ENCODE measurements around the gene GNAS-AS1. TPM values are rescaled to one million over a fixed set of nuclear protein-coding genes. Genes with fewer than 3 reads are reported as not detected.

GNAS-AS1 gene
- total RNA-seq (2022) (0.59 TPM in 1 of 2 replicates, not detected in the other), Bru-seq, nascent RNA (percentile 30 among the genes with signal in this experiment), BruChase-seq, experiment 1, labeled RNA remaining after a 6-hour chase (percentile 31 among the genes with signal in this experiment), BruChase-seq, experiment 2, labeled RNA remaining after a 2-hour chase (percentile 30 among the genes with signal in this experiment)
- long read RNA-seq, result 0 reads

DNA sequence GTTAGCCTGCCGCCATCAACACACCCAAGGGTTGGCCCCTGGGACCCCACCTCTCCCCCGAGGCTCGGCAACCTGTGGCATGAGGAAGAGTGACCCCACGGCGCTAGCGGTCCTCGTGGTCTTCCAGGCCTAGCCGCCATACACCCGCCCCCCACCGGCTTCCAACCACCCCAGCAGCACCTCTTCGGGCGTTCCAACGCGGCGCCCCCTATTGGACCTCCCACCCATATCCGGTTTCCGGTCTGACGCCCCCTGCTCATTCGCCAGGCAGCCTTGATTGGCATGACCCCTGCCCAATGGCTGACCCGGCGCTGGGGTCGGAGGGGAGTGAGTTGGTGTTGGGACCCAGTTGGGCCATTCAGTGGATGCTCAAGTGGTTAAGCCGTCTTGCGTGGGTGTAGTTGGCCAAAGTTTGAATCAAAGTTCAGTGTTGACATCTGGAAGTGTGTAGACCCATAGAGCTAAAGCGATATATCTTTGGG lies at the start of gene GNAS-AS1:
GNAS-AS1 (minus strand) TSS at position 210 of the 482 bp plus-strand sequence.
- TF ChIP-seq, protein P1, sequence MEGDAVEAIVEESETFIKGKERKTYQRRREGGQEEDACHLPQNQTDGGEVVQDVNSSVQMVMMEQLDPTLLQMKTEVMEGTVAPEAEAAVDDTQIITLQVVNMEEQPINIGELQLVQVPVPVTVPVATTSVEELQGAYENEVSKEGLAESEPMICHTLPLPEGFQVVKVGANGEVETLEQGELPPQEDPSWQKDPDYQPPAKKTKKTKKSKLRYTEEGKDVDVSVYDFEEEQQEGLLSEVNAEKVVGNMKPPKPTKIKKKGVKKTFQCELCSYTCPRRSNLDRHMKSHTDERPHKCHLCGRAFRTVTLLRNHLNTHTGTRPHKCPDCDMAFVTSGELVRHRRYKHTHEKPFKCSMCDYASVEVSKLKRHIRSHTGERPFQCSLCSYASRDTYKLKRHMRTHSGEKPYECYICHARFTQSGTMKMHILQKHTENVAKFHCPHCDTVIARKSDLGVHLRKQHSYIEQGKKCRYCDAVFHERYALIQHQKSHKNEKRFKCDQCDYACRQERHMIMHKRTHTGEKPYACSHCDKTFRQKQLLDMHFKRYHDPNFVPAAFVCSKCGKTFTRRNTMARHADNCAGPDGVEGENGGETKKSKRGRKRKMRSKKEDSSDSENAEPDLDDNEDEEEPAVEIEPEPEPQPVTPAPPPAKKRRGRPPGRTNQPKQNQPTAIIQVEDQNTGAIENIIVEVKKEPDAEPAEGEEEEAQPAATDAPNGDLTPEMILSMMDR (IDR thresholded peaks at IDR 0.05; ENCODE audit: unreplicated experiment), result no peak
- H3K27ac Mint-ChIP-seq (ENCODE audit: unreplicated experiment), result no peak within 1 kb of the TSS
- H3K36me3 Mint-ChIP-seq (ENCODE audit: insufficient read depth, unreplicated experiment), result peaks cover 12% of the 10 kb centered on the region
- no peak within 1 kb of the TSS for H3K4me3 Mint-ChIP-seq (ENCODE audit: low read depth, unreplicated experiment)
- BruUV-seq (replicated peaks), result no TSS peak
- CTCF ChIA-PET, result no interaction called here
- peaks cover 80% of the 10 kb centered on the region for H3K27me3 Mint-ChIP-seq (ENCODE audit: unreplicated experiment)
- peaks cover 7% of the 10 kb centered on the region for H3K4me1 Mint-ChIP-seq (ENCODE audit: low read depth, unreplicated experiment)
- H3K9me3 Mint-ChIP-seq (ENCODE audit: low read depth, unreplicated experiment), result no peaks in the 10 kb centered on the region
- intact Hi-C loops (cut with micrococcal nuclease; ENCODE audit: unreplicated experiment), result no loop called here
- no peak for DNase-seq

DNA sequence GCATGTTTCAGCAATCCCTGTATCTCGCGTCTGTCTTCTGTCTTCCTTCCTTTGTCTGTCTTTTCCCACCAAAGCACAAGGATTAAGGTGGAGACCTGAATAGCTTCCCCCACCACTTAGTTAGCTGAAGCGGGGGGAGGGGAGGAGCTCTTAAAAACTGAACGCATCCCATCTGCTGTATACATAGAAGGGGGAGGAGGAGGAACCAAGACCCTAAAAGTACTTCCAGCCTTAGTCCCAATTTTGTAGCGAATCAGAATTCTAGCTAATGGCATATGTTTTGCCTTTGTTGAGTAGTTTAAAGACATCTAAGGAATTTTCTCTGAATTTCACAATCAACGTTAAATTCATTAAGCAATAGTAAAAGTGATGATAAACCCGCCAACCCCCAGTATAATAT lies 49.7 kb upstream of the GNAS-AS1 start:
- intact Hi-C loops (cut with micrococcal nuclease; ENCODE audit: unreplicated experiment), result no loop called here
- BruUV-seq (replicated peaks), result no TSS peak
- no peaks in the 10 kb centered on the region for H3K9me3 Mint-ChIP-seq (ENCODE audit: low read depth, unreplicated experiment)
- no peaks in the 10 kb centered on the region for H3K27me3 Mint-ChIP-seq (ENCODE audit: unreplicated experiment)
- H3K27ac Mint-ChIP-seq (ENCODE audit: unreplicated experiment), result no peak overlapping the region
- no peak for DNase-seq
- peaks cover 39% of the 10 kb centered on the region for H3K4me1 Mint-ChIP-seq (ENCODE audit: low read depth, unreplicated experiment)
- CTCF ChIA-PET, result no interaction called here
- TF ChIP-seq, protein P1 (IDR thresholded peaks at IDR 0.05; ENCODE audit: unreplicated experiment), result no peak
- peaks cover 77% of the 10 kb centered on the region for H3K36me3 Mint-ChIP-seq (ENCODE audit: insufficient read depth, unreplicated experiment)
- no peak overlapping the region for H3K4me3 Mint-ChIP-seq (ENCODE audit: low read depth, unreplicated experiment)

DNA sequence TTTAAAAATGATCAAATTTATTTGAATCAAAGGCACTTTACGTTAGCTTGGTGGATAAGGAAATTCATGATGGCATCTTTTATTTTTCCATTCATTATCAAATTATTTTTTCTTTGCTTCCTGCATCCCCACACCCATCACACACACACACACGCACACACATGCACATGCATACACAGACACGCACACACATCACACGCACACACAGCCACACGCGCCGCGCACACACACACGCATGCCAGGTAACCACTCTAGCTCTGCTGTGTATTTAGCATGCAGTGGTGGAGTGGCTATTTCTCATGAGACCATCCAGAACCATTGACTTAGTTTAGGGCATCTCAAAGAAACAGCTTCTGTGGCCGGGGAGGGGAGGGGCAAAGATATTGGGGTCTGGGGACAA lies 48.8 kb upstream of the GNAS-AS1 start:
- Mint-ChIP-seq H3K27ac (ENCODE audit: unreplicated experiment) (no peak overlapping the region), H3K9me3 (ENCODE audit: low read depth, unreplicated experiment) (no peaks in the 10 kb centered on the region), H3K36me3 (ENCODE audit: insufficient read depth, unreplicated experiment) (peaks cover 77% of the 10 kb centered on the region), H3K27me3 (ENCODE audit: unreplicated experiment) (no peaks in the 10 kb centered on the region), H3K4me3 (ENCODE audit: low read depth, unreplicated experiment) (no peak overlapping the region), H3K4me1 (ENCODE audit: low read depth, unreplicated experiment) (peaks cover 48% of the 10 kb centered on the region)
- intact Hi-C loops (cut with micrococcal nuclease; ENCODE audit: unreplicated experiment), result no loop called here
- BruUV-seq (replicated peaks), result no TSS peak
- TF ChIP-seq, protein P1 (IDR thresholded peaks at IDR 0.05; ENCODE audit: unreplicated experiment), result no peak
- CTCF ChIA-PET, result no interaction called here
- no peak for DNase-seq

DNA sequence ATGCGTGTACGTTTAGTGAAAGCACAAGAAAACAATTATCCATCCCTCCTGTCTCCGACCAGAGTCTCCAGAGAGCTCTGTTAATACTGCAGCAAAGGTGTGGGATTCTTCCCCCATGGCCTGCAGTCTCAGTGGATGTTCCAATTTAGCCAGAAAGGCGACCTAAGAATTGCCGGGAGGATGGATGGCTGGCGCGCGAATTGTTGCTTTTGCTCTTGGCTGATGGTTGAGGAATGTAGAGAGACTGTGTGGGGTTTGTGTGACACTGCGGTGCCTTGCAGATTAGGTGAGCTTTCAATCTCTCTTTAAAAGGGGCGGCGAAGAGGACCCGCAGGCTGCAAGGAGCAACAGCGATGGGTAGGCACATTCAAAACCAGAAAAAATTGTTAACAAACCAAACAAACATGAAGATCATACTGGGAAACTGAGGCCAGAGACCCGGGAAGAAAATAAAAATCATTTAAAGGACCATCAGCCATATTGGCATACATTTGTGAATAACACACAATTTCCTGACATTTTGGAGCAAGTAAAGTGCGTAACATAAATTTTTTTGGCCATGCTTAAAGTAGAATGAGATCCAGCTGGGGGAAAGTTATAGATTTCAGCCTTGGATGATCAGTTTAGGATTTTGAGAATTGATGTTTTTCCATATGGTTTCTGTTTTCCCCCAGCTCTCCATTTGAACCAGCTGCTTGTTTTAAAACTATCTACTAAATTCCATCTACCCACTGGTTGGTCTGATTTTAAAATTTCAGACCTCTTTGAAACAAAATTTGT lies 48.1 kb upstream of the GNAS-AS1 start:
- peaks cover 55% of the 10 kb centered on the region for H3K4me1 Mint-ChIP-seq (ENCODE audit: low read depth, unreplicated experiment)
- H3K27me3 Mint-ChIP-seq (ENCODE audit: unreplicated experiment), result no peaks in the 10 kb centered on the region
- peaks cover 77% of the 10 kb centered on the region for H3K36me3 Mint-ChIP-seq (ENCODE audit: insufficient read depth, unreplicated experiment)
- no peak for DNase-seq
- BruUV-seq (replicated peaks), result no TSS peak
- H3K9me3 Mint-ChIP-seq (ENCODE audit: low read depth, unreplicated experiment), result no peaks in the 10 kb centered on the region
- no peak overlapping the region for H3K4me3 Mint-ChIP-seq (ENCODE audit: low read depth, unreplicated experiment)
- intact Hi-C loops (cut with micrococcal nuclease; ENCODE audit: unreplicated experiment), result no loop called here
- CTCF ChIA-PET, result interaction anchor here (0.6 kb wide), 1 partner anchor 355 kb away, joined by 7 read pairs; no protein-coding TSS in a partner anchor
- no peak overlapping the region for H3K27ac Mint-ChIP-seq (ENCODE audit: unreplicated experiment)
- TF ChIP-seq, protein P1 (IDR thresholded peaks at IDR 0.05; ENCODE audit: unreplicated experiment), result no peak
